Measurements from ENCODE around the gene RNU1-1.
A peak's percentile ranks its signal among the peaks of the same experiment; 100 is the strongest.
"Not testable (repeated sequence)": the region's sequence is repeated elsewhere in the genome, so short reads cannot be mapped to it uniquely, and the experiment has no call there.

The RNU1-1 gene

DNA sequence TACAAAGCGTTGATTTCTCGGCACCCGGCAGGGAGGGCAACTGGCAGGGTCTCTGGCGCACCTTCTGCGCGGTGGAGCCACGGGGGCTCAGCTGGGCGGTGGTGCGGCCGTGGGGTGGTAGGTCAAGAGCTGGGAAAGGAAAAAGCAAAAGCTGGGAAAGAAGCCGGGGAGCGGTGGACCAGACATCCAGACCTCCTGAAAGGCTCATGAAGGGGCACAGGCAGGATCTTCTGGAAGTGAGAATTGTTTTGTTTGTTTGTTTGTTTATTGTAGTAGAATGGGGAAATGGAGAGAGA is 7.2 kb upstream of the RNU1-1 start:
- no peak for DNase-seq

DNA sequence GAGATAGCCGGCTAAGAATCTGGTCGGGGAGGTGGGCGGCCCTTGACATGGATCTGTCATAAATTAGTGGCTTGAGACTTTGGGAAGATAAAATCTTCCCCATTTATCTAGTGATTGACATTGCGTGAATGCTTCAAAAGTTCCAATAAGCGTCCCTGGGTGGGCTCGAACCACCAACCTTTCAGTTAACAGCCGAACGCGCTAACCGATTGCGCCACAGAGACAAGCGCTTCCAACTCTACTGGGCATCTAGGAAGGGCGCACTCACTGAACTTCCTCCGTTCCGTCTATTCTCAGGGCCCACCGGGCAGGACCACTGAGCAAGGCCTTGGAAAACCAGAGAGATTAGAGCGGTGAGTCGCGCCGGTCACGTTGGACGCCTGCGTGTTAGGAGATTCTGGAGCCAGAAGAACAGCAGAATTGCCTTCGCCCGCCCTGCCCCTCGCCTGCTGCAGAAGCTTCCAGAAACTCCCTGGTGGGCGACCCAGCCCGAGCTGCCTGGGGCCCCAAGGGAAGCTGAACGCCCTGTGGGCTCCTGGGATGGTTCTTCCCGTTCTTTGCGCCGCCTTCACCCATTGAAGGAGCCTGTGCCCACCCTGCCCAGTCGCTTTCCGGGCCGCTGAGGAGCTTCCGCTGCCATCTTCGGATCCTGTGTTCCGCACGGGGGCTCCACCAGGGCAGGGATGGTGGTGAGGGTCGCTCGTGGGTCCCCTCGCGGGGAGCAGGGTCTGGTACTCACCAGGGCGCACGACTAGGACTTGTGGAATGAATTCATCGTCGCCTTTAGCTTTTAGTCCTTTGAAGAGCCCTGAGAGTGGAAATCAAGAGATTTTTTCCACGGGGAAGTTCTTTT is 6.6 kb upstream of the RNU1-1 start:
- DNase-seq, result not testable (repeated sequence)

DNA sequence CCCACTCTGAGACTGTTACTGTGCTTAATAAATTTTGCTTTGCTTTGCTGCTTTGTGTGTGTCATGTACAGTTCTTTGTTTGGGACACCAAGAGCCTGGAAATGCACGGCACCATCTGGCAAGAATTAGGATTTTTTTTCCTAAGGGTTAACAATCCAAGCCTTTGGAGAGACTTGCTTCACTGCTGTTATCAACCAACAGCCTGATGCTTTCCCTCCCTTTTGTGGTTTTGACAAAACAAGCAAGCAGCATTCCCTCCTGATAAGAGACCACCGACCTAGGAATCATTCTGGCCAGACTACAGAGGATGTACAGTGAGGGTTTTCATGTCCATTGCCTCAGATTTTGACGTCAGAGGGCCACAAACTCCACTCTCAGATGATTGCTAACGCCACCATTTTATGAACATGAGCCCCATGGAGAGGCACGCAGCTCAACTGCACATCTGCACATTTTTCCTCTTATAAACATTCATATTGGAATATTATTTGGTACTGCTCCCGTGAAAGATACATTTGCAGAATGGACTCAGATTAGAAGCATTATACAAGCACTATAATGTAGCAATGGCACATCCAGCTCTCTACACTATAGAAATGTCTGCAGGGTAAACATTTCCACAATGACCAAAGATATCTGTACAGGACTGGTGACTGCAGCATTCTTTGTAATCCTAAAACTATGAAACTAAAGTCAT is 5.3 kb upstream of the RNU1-1 start:
- DNase-seq, result not testable (repeated sequence)

DNA sequence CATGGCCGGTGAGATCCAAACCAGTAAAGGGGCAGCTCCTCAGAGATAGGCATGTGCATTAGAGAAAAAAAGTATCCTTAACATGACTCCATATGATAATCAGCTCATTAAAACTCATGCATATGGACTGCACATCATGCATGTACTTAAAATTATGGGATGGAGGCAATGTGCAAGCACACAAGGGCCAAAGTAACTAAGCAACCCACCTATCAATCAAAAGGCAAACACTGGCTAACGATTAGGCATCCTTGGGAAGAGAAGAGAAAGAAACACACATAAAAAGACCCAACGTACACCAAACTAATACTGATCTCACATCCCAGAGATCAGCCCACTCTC is 4.8 kb upstream of the RNU1-1 start:
- DNase-seq, result not testable (repeated sequence)

DNA sequence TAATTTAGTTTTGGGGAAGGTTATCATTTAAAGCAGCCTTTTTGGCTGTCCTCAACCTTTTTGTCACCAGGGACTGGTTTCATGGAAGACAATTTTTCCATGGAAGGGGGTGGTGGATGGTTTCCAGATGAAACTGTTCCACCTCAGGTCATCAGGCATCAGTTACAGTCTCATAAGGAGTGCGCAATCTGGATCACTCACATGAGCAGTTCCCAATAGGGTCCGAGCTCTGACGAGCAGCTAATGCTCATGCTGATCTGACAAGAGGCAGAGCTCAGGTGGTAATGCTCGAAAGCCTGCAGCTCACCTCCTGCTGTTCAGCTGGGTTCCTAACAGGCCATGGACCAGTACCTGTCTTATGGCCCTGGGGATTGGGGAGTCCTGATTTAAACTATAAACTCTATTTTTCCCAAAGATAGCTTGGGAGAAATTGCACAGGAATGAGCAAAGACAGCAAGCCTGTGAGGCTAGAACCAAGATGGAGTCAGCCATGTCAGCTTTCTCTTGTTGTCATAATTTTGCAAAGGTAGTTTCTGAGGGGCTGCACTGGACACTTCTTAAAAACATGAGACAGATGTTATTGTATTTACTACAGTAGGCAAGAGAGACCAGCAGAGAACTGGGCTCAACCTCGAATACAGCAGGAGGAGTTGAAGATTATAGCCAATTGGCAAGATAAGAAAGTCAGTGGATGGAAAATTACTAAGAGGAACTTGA is 2.8 kb upstream of the RNU1-1 start:
- DNase-seq, result not testable (repeated sequence)

DNA sequence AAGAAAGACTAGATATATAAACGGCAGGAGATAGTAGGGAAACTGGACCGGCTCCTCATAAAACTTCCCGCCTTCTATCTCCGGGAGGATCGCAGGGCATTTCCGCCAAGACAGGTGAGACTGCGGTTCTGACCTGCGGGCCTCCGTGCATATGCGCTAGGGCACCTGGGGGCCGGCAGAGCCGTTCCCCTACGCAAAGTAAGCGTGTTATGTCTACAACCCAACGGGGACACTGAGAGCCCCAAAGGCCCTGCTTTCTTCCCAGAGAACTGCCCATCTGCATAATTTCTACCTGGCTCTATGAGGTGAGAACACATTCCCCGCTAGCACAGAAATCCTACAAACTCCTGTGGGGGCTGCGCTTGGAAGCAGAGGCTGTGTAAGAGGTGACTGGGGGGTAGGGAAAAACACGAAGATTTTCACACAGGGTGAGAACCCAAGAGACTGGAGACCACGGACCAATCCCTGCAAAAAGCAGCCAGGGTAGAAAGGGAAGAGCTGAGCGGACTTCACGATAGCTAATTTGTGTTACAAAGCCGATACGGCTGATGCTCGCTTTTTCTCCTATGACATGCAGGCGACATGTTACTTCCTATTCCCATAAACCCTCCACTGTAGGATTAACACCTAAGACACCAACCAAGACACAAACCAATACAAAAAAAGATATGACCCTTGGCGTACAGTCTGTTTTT is 526 bp downstream of the RNU1-1 start:
- peak; percentile 57 to 79 for DNase-seq

DNA sequence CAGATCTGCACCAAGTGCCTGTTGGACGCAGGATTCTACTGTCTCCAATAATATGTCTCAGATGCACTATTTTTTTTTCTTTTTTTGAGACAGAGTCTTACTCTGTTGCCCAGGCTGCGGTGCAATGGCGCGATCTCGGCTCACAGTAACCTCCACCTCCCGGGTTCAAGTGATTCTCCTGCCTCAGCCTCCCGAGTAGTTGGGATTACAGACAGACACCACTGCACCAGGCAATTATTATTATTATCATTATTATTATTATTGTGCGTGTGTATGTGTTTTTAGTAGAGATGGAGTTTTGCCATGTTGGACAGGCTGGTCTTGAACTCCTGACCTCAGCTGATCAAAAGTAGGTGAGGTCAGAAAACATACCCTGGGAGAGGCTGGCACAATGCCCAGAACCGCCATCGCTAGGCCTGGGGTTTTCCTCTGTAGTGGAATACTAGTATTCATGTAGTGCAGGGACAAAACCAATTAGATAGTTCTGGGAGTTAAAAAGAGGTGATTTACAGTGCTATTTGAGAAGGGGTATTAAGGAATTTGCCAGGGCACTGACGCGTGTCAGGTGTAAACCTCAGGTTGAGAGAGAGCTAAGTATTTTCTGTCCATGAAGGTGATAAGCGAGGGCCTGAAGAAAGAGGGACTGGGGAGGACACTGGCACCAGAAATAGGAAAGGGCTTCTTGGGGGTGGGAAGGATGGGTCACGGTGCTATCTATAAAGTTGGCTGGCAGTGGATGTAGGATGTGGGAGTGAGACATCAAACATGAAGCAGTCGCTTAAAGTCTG is 1.3 kb downstream of the RNU1-1 start:
- DNase-seq, result not testable (repeated sequence)

DNA sequence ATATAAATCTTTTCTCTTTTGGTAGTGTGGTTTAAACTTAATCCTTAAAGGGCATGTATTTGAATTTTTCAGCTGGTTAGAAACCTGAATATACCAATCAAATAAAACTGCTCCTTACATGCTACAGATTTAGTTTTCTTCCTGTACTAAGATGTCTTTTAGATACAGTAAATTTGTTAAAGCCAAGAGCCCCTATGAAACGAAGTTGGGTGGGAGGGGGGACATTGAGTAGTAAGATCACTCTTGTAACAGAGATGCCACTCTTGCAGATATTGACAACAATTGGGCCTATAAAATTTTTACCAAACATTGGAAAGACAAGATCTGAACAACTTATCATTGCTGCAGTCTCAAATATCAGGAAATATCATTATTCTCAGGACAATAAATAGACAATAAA is 2.2 kb downstream of the RNU1-1 start:
- DNase-seq, result not testable (repeated sequence)

DNA sequence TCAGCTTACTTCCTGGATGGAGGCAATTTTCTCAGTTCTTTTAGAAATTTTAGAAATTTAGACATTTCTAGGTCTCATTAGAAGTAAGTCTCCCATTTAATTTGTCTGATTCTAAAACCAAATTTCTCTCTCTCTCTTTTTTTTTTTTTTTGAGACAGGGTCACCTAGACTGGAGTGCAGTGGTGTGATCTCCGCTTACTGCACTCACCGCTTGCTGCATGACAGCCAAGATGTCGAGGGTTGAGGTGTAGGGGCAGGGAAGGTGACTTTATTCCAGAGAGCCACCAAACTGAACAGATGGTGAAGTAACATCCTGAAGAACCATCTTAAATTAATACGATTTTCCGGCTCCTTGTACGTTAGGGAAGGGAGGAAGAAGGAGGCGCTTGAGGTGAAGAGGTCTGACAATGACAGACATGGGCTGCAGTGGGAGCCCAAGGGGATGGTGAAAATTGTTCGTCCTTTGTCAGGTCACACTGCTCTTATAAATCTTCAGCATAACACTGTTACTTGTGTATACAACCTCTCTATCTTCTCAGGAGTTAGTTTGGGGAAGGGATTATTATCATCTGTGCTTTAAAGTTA is 5.1 kb downstream of the RNU1-1 start:
- DNase-seq, result not testable (repeated sequence)

DNA sequence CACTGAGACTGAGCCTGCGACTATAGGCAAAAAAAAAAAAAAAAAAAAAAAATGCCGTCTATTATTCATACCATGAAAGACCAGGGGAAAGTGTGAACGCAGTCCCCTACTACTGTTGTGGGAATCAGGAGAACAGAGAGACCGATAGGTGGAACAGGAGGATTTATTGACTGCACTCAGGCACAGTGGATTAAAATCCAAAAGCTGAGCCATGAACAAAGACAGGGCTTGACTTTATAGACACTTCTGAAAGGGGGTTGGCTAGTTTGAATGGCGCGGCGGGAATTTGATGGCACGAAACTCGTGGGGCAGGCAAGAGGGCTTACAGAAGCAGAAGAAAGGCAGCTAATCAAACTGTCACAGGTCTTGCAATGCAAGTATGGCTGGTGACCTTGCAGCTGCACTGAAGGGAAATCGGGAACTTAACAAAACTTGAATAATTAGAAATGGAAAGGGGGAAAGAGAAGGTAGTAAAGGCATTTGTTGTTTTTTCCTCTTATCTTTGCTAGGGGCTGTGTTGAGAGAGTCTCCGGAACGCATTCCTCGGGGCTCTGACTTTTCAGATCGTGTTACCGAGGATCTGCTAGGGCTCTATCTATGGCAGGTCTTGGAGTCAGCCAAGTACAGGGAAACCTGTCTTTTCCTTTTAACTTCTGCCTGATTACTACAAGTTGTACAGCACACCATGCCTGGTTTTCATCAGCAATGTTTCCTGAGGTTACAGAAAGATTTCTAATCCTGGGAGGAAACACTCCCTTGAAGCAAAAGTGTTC is 7.5 kb downstream of the RNU1-1 start:
- not testable (repeated sequence) for DNase-seq

DNA sequence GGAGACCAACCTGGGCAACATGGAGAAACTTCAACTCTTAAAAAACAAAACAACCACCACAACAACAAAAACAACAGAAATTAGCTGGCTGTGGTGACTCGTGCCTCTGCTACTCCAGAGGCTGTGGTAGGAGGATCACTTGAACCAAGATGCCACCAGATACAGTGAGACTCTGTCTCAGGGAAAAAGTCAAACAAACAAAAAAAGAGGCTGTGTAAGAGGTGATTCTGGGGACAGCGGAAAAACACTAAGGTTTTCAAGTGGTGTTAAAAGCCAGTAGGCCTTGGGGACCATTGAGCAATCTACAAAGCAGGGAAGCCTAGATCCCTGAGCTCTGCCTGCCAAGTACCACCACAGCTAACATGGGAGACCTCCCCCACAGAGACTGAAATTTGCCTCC is 8.2 kb downstream of the RNU1-1 start:
- DNase-seq, result not testable (repeated sequence)

DNA sequence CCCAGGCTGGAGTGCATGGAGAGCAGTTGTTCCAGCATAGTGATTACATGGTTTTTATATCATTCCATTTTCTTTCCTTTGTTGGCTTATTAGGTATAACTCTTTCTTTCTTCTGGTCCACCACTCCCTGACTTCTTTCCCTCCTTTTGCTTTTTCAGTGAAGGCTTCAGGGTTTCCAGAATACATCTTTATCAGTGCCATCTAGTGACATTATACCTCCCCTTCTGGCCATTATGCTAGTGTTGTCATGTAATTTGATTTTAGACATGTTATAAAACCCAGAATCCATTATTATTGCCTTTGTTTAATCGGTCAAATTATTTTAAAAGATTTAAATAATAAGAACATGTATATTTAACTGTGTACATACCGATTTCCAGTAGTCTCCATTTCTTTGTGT is 10.6 kb downstream of the RNU1-1 start:
- no peak for DNase-seq

DNA sequence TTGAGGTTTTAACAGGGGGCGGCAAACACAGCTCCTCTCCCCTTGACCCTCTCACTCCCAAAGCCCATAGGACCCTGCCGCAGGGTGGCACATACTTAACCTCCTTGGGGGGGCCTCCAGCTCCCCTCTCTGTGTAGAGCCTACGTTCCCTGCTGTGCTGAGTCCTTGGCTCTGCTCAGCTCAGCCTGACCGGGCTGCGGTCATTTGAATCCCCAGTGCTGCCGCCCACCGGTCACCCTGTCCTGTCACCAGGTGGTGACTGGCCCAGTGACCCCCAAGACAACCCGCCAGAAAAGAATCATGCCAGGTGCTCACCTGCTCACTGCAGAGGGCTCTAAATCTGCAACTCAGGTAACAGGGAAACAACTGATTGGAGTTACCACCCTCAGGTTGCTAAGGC is 12.6 kb downstream of the RNU1-1 start:
- not testable (repeated sequence) for DNase-seq

DNA sequence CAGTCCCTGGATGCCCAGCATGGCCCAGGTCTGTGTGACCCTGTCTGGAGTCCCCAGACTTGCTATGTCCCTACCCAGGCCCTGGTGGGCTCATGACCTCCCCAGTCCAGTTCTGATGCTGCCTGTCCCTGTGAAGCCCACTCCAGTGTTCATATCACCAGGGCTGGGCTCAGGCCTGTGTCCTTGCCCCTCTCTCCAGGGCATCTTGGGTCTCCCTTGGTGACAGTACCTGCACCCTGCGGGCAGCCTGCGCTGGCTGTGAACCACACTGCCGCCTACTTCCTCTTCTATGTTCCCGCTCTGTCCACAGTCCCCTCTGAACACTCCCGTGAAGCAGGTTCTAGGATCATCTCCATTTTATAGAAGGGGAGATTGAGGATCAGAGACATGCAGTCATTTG is 13.1 kb downstream of the RNU1-1 start:
- DNase-seq, result not testable (repeated sequence)

DNA sequence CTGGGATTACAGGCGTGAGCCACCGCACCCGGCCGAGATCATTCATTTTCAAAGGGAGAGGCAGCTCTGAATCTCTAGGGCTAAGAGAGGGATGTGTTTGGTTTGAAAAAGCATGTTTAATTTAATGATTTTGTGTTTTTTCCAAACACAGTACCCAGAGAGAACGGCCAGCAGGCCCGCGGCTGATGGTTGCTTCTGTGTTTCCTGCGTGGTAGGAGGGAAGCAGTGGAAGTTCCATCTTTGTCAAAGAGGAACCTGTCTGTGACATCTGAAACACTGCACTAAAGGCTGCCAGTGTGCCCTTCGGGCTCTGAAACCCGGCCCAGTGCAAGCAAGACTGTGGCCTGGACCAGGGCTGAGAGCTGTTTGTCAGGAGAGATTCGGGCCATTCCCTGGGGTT is 13.6 kb downstream of the RNU1-1 start:
- not testable (repeated sequence) for DNase-seq

DNA sequence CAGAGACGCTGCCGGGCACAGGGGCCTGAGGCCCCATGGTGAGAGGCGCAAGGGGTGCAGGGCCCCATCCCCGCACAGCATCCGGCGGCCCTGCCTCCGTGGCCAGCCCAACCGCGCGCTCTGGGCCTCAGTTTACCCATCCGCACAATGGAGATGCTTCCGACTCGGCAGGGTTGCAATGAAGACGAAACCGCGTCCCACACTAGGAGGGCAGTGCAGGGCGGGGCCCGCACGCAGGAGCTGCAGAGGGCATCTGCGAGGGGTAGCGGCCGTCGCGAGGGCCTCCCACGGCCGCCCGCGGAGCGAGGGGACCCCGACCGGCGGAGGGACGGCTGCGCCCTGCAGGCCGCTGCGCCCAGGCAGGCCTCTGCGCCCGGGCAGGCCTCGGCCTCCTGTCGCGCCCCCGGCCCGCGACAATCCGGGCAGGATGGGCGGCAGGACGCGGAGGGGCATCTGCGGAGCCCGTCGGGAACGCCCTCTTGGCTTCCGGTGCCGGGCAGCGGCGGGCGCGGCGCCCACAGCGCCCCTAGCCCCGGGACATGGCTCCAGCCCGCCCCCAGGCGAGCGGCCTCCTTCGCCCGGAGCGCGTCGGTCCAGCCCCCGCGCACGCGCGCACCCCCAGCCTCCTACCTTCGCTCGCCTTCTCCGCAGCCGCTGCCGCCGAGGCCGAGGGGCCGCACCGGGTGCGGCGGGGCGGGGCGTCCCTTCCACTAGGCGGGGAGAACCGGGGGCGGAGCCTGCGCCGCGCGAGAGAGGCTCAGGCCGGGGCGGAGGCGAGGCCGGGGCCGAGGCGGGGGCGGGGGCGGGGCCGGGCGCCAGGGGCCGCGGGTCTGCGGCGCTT is 15.3 kb downstream of the RNU1-1 start:
- peak; percentile 36 to 45 for DNase-seq

DNA sequence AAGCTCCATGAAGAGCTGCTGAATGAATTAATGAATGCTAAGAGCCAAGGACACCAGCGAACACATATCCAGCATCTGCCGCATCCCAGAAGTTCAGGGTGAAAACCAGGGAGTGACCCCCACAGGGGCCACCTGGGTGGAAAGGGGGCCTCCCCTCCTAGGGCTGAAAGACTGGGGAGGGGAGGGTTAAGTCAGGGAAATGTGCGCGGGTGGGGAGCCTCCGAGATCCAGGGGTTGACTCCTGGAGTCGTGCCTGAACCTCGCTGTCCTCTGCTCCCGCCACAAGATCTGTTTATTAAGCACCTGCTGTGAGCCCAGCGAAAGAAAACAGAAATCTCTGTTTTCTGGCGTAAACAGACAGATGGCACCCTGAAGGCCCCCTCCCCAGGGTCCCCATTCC is 16.0 kb downstream of the RNU1-1 start:
- not testable (repeated sequence) for DNase-seq

DNA sequence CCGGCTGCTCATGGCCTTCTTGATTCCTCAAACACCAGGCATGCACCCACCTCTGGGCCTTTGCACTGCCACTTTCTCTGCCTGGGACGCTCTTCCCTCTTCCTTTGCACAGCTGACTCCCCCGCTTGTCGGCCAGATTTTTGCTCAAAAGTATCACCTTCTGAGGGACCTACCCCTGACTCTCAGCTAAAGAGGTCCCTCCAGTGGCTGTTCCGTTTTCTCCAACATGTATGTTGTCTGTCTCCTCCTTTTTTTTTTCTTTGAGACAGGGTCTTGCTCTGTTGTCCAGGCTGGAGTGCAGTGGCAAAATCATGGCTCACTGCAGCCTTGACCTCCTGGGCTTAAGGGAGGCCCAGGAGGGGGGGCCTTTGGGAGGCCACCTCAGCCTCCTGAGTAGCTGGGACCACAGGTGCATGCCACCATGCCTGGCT is 16.6 kb downstream of the RNU1-1 start:
- peak in 1 of 2 experiments; percentile 22 for DNase-seq

DNA sequence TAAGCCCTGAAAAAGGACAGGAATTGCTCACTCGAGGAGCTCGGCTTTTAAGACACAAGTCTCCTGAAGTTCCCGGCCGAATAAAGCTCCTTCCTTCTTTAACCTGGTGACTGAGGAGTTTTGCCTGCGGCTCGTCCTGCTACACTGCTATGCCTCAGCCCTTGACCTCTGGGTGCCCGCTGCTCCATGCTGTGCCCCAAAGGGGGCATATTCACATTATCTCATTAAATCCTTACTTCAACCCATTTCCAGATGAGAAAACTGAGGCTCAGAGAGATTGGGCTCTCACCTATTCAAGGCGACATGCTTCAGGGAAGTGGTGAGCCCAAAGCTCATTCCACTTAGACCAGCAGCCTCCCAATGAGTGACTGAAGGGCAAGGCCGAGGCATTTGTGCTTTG is 20.4 kb downstream of the RNU1-1 start:
- DNase-seq, result not testable (repeated sequence)

DNA sequence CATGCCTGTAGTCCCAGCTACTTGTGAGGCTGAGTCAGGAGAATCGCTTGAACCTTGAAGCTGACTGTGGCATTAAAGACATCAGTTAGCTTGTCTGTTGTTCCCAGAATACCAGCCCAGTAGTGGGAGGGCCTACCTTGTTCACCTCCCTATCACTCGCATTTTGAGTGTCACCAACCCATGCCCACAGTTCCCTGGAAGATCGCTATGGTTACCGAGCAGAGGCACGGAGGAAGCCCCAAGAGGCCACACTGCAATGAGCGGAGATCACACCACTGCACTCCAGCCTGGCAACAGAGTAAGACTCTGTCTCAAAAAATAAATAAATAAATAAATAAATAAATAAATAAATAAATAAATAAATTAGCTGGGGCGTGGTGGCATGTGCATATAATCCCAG is 21.1 kb downstream of the RNU1-1 start:
- DNase-seq, result not testable (repeated sequence)
